GM19193 (cell line): Measurements from ENCODE around the gene ALPI.

ENCODE experiments used
- POLR2A ChIP-seq: IDR thresholded peaks from 4 replicates; pipeline ENCODE4 v1.6.1; 2011; ENCODE audit not compliant: insufficient read depth, insufficient read length; ENCODE audit errors: extremely low read depth

The ALPI gene

GRCh38 chr2:232439758-232440135 lies 16.2 kb upstream of the ALPI start:
- no peak for TF ChIP-seq POLR2A

- TF ChIP-seq POLR2A, result no peak
Observed at GRCh38 chr2:232441147-232441651, 14.8 kb upstream of the ALPI start.

- TF ChIP-seq POLR2A, result no peak
Observed at GRCh38 chr2:232444409-232445148, 11.4 kb upstream of the ALPI start.

GRCh38 chr2:232447091-232447620 lies 8.8 kb upstream of the ALPI start:
- TF ChIP-seq POLR2A, result no peak

- TF ChIP-seq POLR2A, result no peak
Observed at GRCh38 chr2:232447638-232448303, 8.2 kb upstream of the ALPI start.

- no peak for TF ChIP-seq POLR2A
Observed at GRCh38 chr2:232448304-232448690, 7.7 kb upstream of the ALPI start.

- no peak for TF ChIP-seq POLR2A
Observed at GRCh38 chr2:232449964-232450363, 6.0 kb upstream of the ALPI start.

GRCh38 chr2:232454630-232455029 lies 1.3 kb upstream of the ALPI start:
- no peak for TF ChIP-seq POLR2A

GRCh38 chr2:232456296-232457120 lies 555 bp downstream of the ALPI start:
- TF ChIP-seq POLR2A, result no peak

- no peak for TF ChIP-seq POLR2A
Observed at GRCh38 chr2:232457121-232458011, 1.4 kb downstream of the ALPI start.

GRCh38 chr2:232458051-232458660 lies 2.2 kb downstream of the ALPI start:
- no peak for TF ChIP-seq POLR2A

- TF ChIP-seq POLR2A, result no peak
Observed at GRCh38 chr2:232458661-232459418, 2.9 kb downstream of the ALPI start.

GRCh38 chr2:232459419-232460035 lies 3.6 kb downstream of the ALPI start:
- no peak for TF ChIP-seq POLR2A
